GM12872 (cell line): ENCODE data around the gene PCCA.

ENCODE experiments used
- TF ChIP-seq, protein P1 (sequence below): IDR thresholded peaks from 3 replicates; pipeline ENCODE4 v1.5.1; 2011; ENCODE audit warnings: low read depth, mild to moderate bottlenecking, low read length, moderate library complexity; ENCODE audit not compliant: insufficient read depth

The PCCA gene

DNA sequence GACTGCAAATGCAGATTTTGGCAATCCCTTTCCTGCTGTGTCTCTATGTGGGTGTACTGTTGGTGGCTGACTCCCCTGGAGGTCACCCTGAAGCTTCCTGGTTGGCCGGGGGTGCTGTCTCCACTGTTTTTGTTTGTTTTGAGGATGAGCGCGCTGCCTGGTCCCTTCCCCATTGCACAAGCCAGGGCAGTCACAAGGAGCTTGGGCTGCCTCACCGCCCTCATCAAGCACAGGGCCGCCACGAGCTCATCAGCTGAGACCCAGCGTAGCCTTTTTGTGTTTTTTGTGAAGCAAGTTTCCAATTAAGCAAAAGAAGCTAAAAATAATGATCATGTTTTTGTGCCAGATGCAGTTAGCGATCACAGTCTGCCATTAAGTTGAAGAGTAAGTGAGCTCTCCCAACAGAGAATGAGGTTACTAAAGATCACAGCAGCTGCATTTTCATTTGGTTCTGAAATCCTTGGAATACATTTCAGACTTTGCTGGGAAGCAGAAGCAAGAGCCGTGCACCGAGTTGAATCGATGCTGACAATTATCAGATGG, 441.8 kb downstream of the PCCA start:
- TF ChIP-seq, protein P1, sequence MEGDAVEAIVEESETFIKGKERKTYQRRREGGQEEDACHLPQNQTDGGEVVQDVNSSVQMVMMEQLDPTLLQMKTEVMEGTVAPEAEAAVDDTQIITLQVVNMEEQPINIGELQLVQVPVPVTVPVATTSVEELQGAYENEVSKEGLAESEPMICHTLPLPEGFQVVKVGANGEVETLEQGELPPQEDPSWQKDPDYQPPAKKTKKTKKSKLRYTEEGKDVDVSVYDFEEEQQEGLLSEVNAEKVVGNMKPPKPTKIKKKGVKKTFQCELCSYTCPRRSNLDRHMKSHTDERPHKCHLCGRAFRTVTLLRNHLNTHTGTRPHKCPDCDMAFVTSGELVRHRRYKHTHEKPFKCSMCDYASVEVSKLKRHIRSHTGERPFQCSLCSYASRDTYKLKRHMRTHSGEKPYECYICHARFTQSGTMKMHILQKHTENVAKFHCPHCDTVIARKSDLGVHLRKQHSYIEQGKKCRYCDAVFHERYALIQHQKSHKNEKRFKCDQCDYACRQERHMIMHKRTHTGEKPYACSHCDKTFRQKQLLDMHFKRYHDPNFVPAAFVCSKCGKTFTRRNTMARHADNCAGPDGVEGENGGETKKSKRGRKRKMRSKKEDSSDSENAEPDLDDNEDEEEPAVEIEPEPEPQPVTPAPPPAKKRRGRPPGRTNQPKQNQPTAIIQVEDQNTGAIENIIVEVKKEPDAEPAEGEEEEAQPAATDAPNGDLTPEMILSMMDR: no peak

DNA sequence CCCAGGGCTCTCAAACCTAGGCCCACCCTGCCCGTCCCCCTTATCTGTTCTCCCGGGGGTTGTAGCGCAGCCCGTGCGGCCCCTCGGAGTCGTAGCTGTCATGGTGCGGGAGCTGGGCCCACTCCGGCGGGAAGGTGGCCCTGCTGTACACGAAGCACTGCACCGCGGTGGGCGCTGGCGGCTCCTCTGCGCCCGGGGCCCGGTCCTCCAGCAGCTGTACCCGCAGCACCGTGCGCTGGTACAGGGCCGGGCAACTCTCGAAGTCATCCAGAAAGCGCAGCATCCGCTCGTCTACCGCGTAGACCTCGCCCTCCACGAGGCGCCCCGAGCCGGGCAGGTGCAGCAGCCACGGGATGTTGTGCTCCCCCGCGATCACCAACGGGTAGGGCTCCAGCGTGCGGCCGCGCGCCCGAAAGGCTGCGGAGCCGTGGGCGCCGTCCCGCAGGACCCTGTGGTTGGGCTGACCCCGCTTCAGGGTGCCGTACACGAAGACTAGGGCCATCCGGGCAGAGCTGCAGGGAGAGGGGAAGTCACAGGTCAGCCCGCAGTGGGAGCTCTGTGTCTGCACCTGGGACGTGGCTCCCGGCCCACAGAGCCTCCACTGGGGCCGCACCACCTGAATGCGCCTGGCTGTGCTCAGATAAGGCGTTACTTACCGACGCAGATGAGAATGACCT, 443.3 kb downstream of the PCCA start:
- TF ChIP-seq, protein P1: no peak

GRCh38 chr13:100532836-100533435, 444.0 kb downstream of the PCCA start:
- TF ChIP-seq, protein P1: no peak

GRCh38 chr13:100533588-100534041, 444.7 kb downstream of the PCCA start:
- TF ChIP-seq, protein P1: no peak

DNA sequence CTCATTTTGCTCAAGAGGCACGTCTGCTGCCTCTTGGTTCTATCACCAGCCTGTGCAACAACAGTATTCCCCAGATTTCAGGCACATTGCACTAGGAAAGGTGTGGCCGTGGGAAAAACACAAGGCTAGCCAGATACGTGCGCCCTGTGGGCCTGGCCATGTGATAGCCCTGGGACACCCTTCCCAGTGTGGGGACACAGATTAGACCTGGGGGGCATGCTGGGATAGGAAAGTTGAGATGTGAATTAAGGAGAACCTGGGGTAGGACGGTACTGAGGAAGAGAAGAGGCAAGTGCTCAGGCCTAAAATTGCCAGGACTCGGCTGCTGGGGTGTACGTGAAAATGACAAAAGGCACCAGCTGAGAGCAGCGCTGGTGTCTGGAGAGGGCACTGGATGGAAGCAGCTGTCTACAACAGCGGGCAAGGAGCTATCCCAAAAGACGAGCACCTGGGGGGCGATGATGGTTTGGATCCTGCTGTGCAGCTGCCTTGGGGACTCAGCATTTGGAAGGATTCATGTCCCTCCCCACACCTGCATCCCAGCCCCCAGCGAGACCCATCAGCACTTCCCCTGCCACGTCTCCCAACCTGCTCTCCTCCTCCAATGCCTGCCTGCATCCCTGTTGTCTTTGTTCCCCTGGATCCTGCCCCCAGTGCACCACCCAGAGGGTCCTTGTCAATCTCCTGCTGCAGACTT, 445.4 kb downstream of the PCCA start:
- TF ChIP-seq, protein P1: no peak

DNA sequence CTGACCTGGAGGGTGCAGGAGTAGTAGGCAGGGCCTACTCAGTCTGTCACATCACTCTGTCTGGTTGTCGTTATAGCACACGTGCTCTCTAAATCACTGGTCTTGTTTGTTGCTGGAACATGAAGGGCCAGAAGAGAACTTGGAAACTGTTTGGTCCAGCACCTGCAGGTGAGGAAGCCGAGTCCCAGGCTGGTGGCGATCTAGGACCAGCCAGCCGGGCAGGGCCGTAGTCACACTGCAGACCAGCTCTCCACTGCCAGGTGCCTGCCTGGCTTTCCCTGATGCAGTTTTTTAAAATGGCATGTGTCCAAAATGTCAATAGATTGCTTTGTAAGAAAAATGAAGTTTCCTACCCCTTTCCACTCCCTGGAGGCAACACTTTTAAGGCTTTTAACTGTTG, 446.0 kb downstream of the PCCA start:
- TF ChIP-seq, protein P1: no peak

DNA sequence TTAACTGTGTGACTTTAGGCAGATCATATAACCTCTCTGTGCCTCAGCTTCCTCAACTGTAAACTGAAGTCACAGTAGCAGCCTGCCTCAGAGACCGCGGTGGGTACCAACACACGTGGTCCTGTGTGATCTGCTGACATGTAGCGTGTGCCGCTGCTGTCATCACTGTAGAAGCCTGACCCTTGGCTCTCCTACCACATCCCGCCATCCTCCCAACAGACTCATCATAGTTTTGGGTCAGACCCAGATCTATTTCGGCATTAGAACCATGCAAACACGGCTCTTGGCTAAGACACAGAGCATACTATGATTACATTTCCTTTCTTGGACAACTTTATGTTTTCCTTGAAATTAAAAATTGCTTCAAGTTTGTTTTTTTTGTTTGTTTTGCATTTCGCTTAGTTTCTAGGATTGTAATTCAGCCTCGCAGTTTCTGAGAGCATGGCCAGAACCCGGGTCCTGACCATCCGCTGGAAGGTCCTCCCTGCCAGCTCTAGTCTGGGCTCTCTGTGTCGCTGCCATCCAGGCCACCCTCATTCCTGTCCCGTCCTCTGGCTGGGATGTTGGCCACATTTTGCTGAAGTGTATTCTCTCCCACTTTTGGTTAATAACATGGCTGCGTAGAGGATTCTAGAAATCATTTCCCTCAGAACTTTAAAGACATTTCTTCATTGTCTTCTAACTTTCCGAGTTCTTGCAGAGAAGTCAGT, 446.7 kb downstream of the PCCA start:
- TF ChIP-seq, protein P1: no peak
